ENCODE results near the gene TM4SF18.

The TM4SF18 gene

DNA sequence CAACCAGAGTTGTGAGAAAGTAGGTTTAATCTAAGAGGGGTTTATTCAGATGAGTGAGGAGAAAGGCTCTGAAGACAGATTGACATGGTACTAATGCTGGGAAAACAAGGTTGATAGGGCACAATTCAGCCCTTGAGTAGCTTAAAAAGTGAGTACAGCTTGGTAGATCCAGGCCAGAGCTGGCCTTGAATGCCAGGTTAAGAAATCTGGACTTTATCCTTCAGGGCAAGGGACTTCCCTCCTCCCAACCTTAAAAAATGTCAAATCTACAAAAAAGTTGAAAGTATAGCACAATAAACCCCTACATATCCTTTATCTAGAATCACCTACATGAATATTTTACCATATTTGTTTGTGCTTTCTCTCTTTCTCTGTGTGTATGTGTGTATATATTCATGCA lies 7.9 kb downstream of the TM4SF18 start:
- no peak for DNase-seq

DNA sequence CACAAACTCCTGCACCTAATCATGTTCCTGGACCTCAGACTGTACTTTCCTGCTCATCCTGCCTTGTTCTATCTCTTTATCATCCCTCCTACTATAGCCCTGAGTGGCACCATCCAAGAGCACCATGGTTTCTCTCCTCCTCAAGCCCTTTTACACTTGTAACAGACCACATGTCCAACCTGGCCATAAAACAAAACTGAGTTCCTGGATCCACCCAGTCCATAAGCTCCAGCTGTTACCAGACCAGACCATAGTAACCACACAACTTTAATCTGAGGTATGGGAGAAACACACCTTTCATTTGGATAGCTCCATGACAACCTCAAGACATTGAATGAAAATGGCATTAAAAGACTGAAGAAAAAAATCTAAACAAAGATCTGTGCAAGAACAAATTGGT lies 9.1 kb downstream of the TM4SF18 start:
- DNase-seq = no peak

DNA sequence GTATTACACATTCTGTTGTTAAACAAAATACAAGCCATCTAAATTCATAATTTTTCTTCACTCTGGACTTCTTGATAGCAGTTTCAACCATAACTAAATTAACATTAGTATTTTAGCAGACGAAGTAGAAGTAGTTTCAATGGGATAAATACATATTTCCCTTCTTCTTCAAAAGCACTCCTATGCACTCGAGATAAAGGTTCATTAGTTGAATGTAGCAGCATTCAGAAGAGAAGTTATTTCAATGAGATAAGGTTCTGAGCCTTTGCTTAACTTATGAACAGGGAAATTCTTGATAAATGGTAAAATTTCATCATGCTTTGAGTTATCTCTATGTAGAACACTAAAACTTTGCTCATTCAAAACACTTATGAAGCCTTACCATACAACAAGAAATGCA lies 11.8 kb downstream of the TM4SF18 start:
- no peak for DNase-seq

DNA sequence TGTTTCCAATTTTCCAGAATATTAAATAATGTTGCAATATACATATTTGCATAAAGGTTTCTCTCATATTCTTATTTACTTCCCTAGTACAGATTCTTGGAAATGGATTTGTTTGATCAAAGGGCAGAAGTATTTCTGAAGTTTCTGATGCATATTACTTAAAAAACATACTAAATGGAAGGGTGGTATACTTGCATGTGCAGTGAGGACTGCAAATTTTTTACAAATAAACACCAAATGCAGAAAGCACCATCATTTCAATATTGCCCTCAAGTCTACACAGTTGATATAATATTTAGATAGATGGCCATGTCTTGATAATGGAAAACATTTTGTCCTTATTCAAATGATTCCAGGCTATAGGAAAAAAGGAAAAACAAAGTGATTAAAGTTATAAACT lies 12.3 kb downstream of the TM4SF18 start:
- DNase-seq = no peak

DNA sequence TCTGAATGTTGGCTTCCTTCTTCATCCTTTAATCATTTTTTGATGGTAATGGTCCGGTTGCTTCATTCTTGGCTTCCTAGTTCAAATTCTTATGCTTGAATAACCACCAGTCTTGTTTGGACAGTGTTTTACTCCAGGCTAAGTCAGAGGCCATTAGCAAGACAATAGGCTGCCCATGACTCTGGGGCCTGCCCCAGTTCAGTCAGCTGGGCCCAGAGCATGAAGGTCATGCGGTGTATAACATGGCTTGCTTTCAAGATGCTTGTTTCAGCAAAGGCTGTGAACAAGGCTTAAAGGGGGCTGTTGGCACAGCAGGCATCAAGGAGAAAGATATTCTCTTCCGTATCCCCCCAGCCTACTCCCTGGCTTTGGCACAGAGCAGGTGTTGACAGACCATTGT lies 13.7 kb downstream of the TM4SF18 start:
- no peak for DNase-seq

DNA sequence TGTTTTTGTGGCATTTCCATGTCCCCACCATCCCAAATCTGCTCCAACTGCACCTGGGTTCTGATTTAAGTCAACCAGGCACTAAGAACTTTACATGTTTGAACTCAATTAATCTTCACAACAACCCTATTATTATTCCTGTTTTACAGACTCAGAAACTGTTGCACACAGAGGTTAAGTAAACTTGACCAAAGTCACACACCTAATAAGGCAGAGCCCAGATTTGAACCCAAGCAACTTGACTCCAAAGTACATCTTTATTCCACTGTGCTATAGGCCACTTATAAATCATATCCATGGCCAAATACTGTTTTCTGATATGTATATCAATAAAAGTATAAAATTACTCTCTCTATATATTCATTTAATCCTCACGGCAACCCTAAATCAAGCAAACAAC lies 16.4 kb downstream of the TM4SF18 start:
- DNase-seq = no peak

DNA sequence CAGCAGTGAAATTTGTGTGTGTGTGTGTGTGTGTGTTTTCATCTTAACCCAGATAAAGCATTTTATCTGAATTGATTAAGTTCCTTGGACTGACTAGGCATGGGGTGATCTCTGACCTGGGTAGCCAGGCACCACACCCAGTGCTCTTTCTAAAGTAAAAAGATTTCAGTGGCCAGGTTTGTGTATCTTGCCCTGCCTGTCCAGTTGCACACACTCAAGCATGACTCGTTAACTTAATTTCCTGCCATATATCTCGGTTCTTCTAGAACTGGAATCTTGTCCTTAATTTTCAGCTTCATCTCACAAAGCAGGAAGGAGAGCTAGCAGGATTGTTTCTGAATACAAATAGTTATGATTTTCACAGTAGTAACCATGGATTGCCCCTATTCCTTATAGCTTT lies 17.0 kb downstream of the TM4SF18 start:
- no peak for DNase-seq

DNA sequence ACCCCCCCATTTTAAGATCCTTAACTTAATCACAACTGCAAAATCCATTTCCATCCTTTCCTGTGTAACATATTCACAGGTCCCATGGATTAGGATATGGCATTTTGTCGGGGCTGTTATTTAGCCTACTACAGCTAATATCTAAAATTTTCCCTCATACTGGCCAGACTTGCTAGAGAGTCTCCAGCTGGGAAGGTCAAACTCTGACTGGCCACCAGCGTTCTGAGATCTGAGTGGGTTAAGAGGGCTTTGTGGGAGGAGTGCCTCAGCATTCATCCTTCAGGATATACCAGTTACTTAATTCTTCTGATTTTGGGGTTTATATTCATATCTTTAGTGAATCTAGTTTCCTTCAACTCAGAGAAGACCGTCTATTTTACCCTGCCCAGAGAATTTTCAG lies 17.7 kb downstream of the TM4SF18 start:
- no peak for DNase-seq

DNA sequence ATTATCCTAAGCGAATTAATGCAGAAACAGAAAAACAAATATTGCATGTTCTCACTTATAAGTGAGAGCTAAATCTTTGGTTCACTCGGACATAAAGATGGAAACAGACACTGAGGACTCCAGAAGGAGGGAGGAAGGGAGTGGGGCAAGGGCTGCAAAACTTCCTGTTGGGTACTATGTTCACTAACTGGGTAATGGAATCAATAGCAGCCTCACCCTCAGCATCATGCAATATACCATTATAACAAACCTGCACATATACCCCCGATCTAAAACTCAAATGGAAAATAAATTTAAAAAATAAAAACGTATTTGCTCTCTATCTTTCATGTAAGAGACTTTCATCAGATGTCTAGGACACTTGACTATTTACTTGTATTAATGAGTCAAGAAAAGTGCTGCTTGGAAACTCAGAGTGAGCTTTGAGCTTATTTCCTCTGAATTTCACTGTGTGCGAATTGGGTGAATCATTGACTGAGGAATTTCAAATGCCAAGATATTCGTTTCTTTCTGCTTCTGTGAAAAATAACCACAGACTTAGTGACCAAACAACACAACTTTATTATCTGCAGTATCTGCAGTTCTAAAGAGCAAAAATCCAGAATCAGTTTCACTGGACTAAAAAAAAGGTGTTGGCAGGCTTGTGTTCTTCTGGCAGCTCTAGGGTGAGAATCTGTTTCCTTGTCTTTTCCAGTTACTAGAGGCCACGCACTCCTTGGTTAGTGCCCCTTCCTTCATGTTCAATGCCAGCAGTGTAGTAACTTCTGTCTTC lies 18.4 kb downstream of the TM4SF18 start:
- DNase-seq = no peak

DNA sequence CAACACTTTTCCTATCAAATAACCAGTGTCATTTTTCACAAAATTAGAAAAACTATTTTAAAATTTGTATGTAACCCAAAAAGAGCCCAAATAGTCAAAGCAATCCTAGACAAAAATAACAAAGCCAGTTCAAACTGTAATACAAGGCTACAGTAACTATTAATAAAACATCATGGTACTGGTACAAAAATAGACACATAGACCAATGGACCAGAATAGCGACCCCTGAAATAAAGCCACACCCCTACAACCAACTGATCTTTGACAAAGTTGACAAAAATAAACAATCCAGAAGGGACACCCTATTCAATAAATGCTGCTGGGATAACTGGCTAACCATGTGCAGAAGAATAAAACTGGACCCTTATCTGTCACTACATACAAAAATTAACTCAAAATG lies 19.9 kb downstream of the TM4SF18 start:
- DNase-seq = no peak

DNA sequence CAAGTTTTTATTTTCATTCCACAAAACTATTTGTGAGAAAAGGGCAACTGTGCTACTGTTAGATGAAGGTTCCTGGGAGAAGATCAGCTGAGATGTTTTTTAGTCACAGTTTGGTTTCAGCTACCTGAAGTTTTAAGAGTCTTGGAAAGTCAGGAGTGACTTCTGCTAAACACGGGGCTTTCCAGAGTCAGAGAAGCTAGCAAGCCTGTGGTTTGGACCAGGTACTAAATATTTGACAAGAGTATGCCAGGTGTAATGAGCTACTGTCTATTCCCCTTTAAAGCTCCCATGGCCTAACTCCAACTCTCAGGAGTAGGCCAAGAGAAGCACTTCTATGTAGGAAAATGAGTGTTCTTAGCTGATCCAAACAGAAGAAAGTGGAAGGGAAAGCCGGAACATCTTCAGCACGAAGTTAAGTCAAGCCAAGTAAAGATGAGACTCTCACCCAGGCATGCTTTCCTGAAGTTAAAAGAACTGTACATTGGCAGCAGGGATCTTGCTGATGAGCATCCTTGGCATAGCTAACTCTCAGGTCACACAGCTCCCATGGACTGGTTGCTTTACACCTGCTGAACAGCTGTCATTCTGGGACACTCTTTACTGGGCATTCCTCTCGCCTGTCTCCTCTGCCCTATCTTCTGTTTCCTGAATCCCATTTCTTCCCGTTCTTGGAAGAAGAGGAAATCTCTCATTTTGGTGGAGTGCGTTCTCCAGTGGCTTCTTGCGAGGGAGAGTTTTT lies 22.5 kb downstream of the TM4SF18 start:
- no peak for DNase-seq

DNA sequence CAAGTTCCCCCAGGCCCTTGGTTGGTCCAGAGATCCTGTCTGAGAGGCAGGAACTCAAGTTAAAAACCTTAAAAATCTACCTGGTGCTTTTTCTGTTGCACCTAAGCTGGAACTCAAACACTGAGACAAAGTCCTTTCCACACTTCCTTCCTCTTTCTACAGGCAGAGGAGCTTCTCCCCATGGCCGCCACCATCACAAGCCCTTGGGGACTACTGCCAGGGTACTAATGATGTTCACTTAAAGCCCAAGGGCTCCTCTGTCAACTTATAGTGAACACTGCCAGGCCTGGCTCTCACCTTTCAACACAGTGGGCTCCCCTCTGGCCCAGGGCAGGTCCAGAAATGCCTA lies 26.0 kb downstream of the TM4SF18 start:
- DNase-seq = no peak

DNA sequence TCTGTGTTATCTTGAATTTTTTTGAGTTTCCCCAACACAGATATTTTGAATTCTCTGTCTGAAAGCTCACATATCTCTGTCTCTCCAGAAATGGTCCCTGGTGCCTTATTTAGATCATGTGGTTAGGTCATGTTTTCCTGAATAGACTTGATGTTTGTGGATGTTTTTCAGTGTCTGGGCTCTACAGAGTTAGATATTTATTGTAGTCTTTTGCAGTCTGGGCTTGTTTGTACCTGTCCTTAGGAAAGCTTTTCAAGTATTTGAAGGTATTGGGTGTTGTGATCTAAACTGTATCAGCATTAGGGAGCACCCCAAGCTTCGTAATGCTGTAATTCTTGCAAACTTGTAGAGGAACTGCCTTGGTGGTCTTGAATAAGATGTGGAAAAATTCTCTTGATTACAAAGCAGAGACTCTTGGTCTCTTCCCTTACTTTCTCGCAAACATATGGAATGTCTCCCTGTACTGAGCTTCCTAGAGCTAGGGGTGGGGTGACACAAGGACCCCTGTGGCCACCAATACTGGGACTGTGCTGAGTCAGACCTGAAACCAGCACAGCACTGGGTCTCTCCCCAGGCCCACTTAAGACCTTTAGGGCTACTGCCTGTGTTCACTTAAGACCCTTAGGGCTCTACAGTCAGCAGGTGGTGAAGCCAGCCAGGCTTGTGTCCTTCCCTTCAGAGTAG lies 26.5 kb downstream of the TM4SF18 start:
- DNase-seq = no peak

DNA sequence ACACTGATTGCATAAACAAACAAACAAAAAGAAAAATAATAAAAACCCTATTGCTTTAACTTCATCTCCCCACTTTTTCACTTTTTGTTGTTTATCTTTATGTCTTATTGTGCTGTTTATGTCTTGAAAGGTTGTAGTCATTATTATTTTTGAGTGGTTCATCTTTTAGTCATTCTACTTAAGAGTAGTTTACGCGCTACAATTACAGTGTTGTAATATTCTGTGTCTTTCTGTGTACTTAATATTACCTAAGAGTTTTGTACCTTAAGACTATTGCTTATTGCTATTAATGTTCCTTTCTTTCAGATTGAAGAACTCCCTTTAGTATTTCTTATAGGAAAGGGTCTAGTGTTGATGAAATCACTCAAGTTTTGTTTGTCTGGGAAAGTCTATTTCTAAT lies 28.1 kb downstream of the TM4SF18 start:
- no peak for DNase-seq

DNA sequence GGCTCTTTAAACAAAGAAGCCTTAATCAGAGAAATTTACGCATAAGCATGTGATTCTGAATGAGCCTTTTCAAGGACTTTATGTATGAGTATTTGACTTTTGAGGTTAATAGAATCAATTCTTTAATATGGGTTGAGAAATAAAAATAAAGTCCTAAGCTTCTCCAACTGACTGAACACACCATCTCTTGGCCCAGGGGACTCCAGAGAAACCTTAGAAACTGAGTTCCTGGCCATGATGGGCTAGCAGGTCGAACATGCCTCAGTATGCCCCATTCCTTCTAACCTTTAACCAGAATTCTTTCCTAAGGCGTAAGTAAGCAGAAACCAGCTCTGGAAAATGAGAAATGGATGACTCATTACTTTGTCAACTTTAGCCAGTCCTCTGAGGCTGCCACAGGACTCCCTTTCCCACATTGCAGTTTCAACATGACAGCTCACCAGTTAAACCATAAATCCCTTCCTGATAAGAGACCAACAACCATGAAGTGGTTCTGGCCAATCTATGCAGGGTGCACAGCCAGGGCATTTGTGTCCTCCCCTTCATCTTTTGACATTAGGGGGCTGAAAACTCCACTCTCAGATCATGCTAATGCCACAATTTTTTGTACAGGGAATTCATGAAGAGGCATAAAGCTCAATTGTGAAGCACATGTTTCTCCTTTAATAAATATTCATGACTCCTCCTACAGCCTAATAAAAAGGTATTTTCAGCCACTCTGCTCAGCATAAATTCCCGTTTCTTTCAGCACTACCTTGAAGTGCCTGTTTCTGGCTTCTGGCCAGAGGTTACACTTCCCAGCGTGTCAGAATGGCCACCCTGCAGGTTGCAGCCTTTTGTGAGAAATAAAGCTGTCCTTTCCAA lies 33.3 kb downstream of the TM4SF18 start:
- DNase-seq = peak; percentile 40

DNA sequence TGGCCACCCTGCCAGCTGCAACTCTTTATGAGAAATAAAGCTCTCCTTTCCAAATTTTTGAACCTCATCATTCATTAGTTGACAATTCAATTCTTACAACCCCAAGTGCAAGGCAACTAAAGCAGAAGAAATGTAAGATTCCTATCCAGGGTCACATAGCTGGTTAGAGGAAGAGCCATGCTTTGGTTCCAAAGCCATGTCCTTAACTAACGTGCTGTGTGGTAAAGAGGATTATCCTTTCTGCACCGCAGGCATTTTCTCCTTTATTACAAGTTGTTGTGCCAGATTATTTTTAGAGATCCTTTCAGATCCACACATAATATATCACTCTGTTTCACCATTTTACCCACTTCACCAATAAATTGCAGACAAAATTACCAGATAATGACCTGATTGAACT lies 36.5 kb downstream of the TM4SF18 start:
- DNase-seq = no peak

DNA sequence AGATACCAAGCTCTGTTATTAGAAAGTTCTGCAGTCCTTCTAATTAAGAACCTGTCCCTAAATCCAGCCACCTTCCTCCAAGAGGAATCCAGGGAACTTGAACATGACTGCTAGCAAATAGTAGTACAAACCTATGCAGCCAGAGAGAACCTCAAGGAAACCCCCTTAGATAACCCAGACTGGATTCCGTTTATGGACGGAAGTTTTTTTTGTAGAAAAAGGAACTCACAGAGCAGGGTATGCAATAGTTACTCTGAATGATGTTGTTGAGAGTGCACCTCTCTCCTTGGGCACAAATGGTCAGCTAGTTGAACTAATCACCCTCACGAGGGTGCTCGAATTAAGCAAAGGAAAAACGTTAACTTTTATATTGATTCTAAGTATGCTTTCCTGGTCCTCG lies 40.8 kb downstream of the TM4SF18 start:
- DNase-seq = no peak

DNA sequence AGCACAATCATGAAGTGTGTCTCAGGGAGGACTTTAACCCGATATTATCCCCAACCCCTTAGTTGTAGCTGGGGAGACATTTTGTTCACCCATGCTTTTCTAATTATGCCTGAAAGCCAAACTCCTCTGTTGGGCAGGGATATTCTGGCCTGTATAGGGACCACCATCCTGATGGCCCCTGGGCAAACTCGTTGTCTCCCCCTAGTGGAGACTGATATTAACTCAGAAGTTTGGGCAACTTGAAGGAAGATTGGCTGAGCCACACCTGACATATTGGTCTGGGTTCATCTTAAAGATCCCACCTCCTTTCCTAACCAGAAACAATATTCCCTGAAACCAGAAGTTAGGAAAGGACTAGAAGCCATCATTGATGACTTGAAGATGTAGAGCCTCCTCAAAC lies 42.3 kb downstream of the TM4SF18 start:
- DNase-seq = no peak

DNA sequence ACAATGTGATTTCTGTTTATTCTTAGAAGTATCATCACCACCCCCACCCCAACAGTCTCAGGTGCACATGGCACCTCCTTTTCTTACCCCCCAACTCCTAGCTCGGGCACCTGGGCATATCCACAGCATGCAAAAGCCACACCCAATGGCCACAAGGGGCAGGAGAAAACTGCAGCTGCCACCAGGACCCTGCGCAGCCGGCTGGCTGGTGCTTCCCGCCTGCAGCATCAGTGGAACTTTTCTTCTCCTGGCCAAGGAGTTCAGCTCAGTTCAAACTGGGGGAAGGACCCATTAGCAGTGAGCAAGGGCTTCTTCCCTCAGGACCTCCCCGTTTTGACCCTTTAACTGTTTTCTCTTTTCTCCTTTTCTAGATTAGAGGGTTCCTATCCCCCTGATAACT lies 44.8 kb downstream of the TM4SF18 start:
- DNase-seq = no peak

DNA sequence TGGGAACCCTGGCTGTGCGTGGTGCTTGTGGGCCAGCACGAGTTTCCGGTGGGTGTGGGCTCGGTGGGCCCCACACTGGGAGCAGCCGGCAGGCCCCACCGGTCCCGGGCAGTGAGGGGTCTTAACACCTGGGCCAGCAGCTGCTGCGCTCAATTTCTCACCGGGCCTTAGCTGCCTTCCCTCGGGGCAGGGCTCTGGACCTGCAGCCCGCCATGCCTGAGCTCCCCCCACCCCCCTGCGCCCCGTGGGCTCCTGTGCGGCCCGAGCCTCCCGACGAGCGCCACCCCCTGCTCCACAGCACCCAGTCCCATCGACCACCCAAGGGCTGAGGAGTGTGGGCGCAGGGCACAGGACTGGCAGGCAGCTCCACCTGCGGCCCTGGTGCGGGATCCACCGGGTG lies 49.4 kb downstream of the TM4SF18 start:
- DNase-seq = no peak

DNA sequence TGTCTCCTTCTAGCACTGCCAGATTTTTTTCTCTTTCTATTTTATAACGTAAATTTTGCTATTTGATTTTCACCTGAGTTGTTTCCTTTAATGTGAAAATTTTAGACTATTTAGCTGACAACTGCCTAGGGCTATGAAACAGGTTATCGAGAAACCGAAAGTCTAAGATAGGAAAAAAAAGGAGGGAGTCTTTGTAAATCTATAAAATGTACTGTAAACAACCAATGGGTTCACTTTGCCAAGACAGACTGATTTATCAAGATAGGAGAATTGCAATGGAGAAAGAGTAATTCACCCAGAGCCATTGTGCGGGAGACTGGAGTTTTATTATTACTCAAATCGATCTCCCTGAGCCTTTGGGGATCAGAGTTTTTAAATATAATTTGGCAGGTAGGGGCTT lies 50.0 kb downstream of the TM4SF18 start:
- no peak for DNase-seq

DNA sequence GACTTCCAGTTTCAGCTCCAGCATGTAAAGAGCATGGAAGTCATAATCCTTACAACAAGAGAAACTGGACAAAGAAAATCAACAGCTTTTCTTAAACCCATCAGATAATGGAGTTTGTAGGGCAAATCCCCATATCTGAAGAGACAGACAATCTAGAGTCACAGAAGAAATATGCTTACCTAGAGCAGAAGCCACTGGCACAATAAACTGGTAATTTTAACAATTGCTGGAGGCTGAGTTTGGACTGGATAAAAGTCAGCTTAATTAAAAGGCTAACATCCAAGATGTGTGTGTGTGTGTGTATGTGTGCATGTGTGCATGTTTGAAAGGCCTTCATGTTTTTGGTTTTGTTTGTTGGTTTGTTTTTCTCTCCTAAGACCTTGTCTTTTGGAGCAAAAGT lies 50.6 kb downstream of the TM4SF18 start:
- DNase-seq = no peak

DNA sequence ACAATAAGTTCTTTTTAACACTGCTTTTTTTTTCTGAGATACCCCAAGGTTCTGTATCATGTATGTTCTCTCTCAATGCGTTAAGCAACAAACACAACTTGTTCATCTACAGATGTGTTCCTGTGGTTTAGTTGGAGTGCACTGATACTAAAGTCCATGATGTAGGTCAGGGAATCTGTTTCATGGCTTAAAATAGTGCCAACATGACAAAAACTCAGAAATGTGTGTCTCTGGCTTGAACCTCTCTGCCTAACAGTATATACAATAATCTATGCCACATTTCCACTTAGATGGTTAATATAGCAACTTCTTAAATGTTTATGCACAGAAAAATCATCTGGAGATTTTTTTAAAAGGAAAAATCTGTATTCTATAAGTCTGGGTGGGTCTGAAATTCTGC lies 51.1 kb downstream of the TM4SF18 start:
- DNase-seq = no peak
